ENCODE data around the gene GNAI1.

GRCh38 chr7:80218723-80219122 is 84.1 kb downstream of the GNAI1 start:
- TF ChIP-seq EZH2phosphoT487 (IDR thresholded peaks at IDR 0.05; ENCODE audit: low read length), result no peak
- no peak for TF ChIP-seq CTCF (IDR thresholded peaks at IDR 0.05; ENCODE audit: low read length)
- no peak for TF ChIP-seq EZH2 (optimal IDR thresholded peaks at IDR 0.05; ENCODE audit: low read depth, low read length)
